ENCODE results near the gene SLC6A17.

SLC6A17 gene

GRCh38 chr1:110229348-110230001, 79.2 kb downstream of the SLC6A17 start:
- Histone ChIP-seq H3K27ac (no peak overlapping the region), H3K9ac (no peak overlapping the region; a peak in 1 of 22 replicates), H3K4me3 (no peak overlapping the region), H3K27me3 (no peaks in the 10 kb centered on the region), H3K36me3 (peaks cover 0 to 6% (median 0%) of the 10 kb centered on the region in 11 experiments; a peak in 1 of 22 replicates), H3K9me3 (replicated peaks in 1 of 11) (no peaks in the 10 kb centered on the region), H4K20me1 (peaks cover 0 to 16% (median 0%) of the 10 kb centered on the region in 11 experiments; a peak in 5 of 22 replicates), H3K4me1 (peaks cover 0 to 17% (median 10%) of the 10 kb centered on the region in 10 experiments; a peak in 11 of 20 replicates), H3K4me2 (no peak overlapping the region)
- TF ChIP-seq Cebpa-rat (IDR thresholded peaks at IDR 0.05) = no peak

GRCh38 chr1:110230381-110231199, 80.3 kb downstream of the SLC6A17 start:
- Histone ChIP-seq H3K9ac (peak overlapping the region in 4 of 11 experiments; percentile 3 to 15 (median 10); a peak in 3 of 22 replicates), H4K20me1 (peaks cover 0 to 8% (median 0%) of the 10 kb centered on the region in 11 experiments; a peak in 4 of 22 replicates), H3K9me3 (replicated peaks in 1 of 11) (no peaks in the 10 kb centered on the region), H3K27me3 (no peaks in the 10 kb centered on the region), H3K27ac (peak overlapping the region in 1 of 11 experiments; percentile 13; a peak in 1 of 22 replicates), H3K36me3 (peaks cover 0 to 6% (median 0%) of the 10 kb centered on the region in 11 experiments; a peak in 1 of 22 replicates), H3K4me1 (peaks cover 9 to 28% (median 19%) of the 10 kb centered on the region in 10 experiments), H3K4me2 (peak overlapping the region in 5 of 11 experiments; percentile 2 to 21 (median 5); a peak in 4 of 22 replicates), H3K4me3 (no peak overlapping the region)
- no peak for TF ChIP-seq Cebpa-rat (IDR thresholded peaks at IDR 0.05)

- Histone ChIP-seq H3K9ac (no peak overlapping the region), H3K9me3 (replicated peaks in 1 of 11) (no peaks in the 10 kb centered on the region), H3K4me2 (no peak overlapping the region), H4K20me1 (no peaks in the 10 kb centered on the region; a peak in 1 of 22 replicates), H3K4me1 (peaks cover 41 to 60% (median 51%) of the 10 kb centered on the region in 10 experiments), H3K36me3 (0 out of 22 replicates have a peak, but pooled peaks cover 0 to 6% (median 0%) of the 10 kb centered on the region in 11 experiments), H3K4me3 (no peak overlapping the region), H3K27me3 (no peaks in the 10 kb centered on the region), H3K27ac (no peak overlapping the region; a peak in 1 of 22 replicates)
- no peak for TF ChIP-seq Cebpa-rat (IDR thresholded peaks at IDR 0.05)
Observed at GRCh38 chr1:110233861-110234260, 83.6 kb downstream of the SLC6A17 start.

GRCh38 chr1:110234691-110235090, 84.4 kb downstream of the SLC6A17 start:
- H3K36me3 ChIP-seq = 0 out of 22 replicates have a peak, but pooled peaks cover 0 to 6% (median 0%) of the 10 kb centered on the region in 11 experiments
- no peak overlapping the region for H3K9ac ChIP-seq
- no peak for TF ChIP-seq Cebpa-rat (IDR thresholded peaks at IDR 0.05)
- no peaks in the 10 kb centered on the region for H3K9me3 ChIP-seq (replicated peaks in 1 of 11)
- H4K20me1 ChIP-seq = no peaks in the 10 kb centered on the region; a peak in 1 of 22 replicates
- peak overlapping the region in 6 of 11 experiments; percentile 44 to 81 (median 69); a peak in 9 of 22 replicates for H3K4me2 ChIP-seq
- no peak overlapping the region for H3K4me3 ChIP-seq
- H3K27ac ChIP-seq = peak overlapping the region in 8 of 11 experiments; percentile 39 to 86 (median 76); a peak in 7 of 22 replicates
- H3K4me1 ChIP-seq = peaks cover 50 to 69% (median 60%) of the 10 kb centered on the region in 10 experiments
- no peaks in the 10 kb centered on the region for H3K27me3 ChIP-seq

GRCh38 chr1:110235181-110235833, 85.0 kb downstream of the SLC6A17 start:
- H3K27me3 ChIP-seq = no peaks in the 10 kb centered on the region
- H3K4me2 ChIP-seq = peak overlapping the region; percentile 44 to 88 (median 73)
- TF ChIP-seq Cebpa-rat (IDR thresholded peaks at IDR 0.05) = no peak
- peak overlapping the region; percentile 24 to 86 (median 70); a peak in 20 of 22 replicates for H3K27ac ChIP-seq
- H3K9me3 ChIP-seq (replicated peaks in 1 of 11) = no peaks in the 10 kb centered on the region
- H3K4me3 ChIP-seq = no peak overlapping the region
- H4K20me1 ChIP-seq = no peaks in the 10 kb centered on the region; a peak in 1 of 22 replicates
- H3K9ac ChIP-seq = peak overlapping the region in 6 of 11 experiments; percentile 11 to 64 (median 52); a peak in 10 of 22 replicates
- peaks cover 55 to 73% (median 62%) of the 10 kb centered on the region in 10 experiments for H3K4me1 ChIP-seq
- 0 out of 22 replicates have a peak, but pooled peaks cover 0 to 6% (median 0%) of the 10 kb centered on the region in 11 experiments for H3K36me3 ChIP-seq

GRCh38 chr1:110235834-110236682, 85.8 kb downstream of the SLC6A17 start:
- Histone ChIP-seq H3K27me3 (no peaks in the 10 kb centered on the region), H3K9ac (peak overlapping the region in 8 of 11 experiments; percentile 1 to 64 (median 34); a peak in 10 of 22 replicates), H3K4me2 (peak overlapping the region; percentile 44 to 88 (median 73))

GRCh38 chr1:110237386-110238152, 87.3 kb downstream of the SLC6A17 start:
- H3K9me3 ChIP-seq (replicated peaks in 1 of 11) = no peaks in the 10 kb centered on the region
- peak in 4 of 11 experiments; percentile 20 to 75 (median 34); a peak in 2 of 22 replicates for TF ChIP-seq Cebpa-rat (IDR thresholded peaks at IDR 0.05)
- peaks cover 67 to 85% (median 75%) of the 10 kb centered on the region in 10 experiments for H3K4me1 ChIP-seq
- peak overlapping the region; percentile 73 to 88 (median 82) for H3K4me2 ChIP-seq
- H3K9ac ChIP-seq = peak overlapping the region in 8 of 11 experiments; percentile 23 to 78 (median 62); a peak in 15 of 22 replicates
- no peaks in the 10 kb centered on the region for H4K20me1 ChIP-seq
- H3K27me3 ChIP-seq = no peaks in the 10 kb centered on the region
- H3K4me3 ChIP-seq = no peak overlapping the region
- H3K36me3 ChIP-seq = 0 out of 22 replicates have a peak, but pooled peaks cover 0 to 1% (median 0%) of the 10 kb centered on the region in 11 experiments
- peak overlapping the region in 9 of 11 experiments; percentile 41 to 86 (median 71); a peak in 18 of 22 replicates for H3K27ac ChIP-seq

More at GRCh38 chr1:110235834-110236682, 85.8 kb downstream of the SLC6A17 start:
- no peaks in the 10 kb centered on the region; a peak in 1 of 22 replicates for H4K20me1 ChIP-seq
- peaks cover 61 to 73% (median 63%) of the 10 kb centered on the region in 10 experiments for H3K4me1 ChIP-seq
- TF ChIP-seq Cebpa-rat (IDR thresholded peaks at IDR 0.05) = no peak
- no peaks in the 10 kb centered on the region for H3K9me3 ChIP-seq (replicated peaks in 1 of 11)
- H3K36me3 ChIP-seq = 0 out of 22 replicates have a peak, but pooled peaks cover 0 to 6% (median 0%) of the 10 kb centered on the region in 11 experiments
- no peak overlapping the region for H3K4me3 ChIP-seq
- peak overlapping the region; percentile 24 to 86 (median 70); a peak in 20 of 22 replicates for H3K27ac ChIP-seq
